Left ventricle myocardium inferior (tissue), 1 donor: ENCODE measurements around the gene NTMT1. TPM values are rescaled to one million over a fixed set of nuclear protein-coding genes. Genes with fewer than 3 reads are reported as not detected.

Source experiments
- DNase-seq: peaks from one replicate; pipeline ENCODE4 v3.0.0-alpha.2; 2020
- H3K27ac ChIP-seq: fragments of 200-600 bp; replicated peaks from 2 replicates; pipeline ENCODE4 v1.8.0; 2021
- H3K27me3 ChIP-seq: fragments of 200-600 bp; 2 replicates; pipeline ENCODE4 v1.8.0; 2021; ENCODE audit warnings: low read depth
- H3K36me3 ChIP-seq: fragments of 200-600 bp; 2 replicates; pipeline ENCODE4 v1.8.0; 2021
- H3K4me1 ChIP-seq: fragments of 200-600 bp; 2 replicates; pipeline ENCODE4 v1.8.0; 2021
- H3K4me3 ChIP-seq: fragments of 200-600 bp; 2 replicates; pipeline ENCODE4 v1.8.0; 2021; ENCODE audit warnings: mild to moderate bottlenecking, moderate library complexity
- H3K9me3 ChIP-seq: fragments of 200-600 bp; replicated peaks from 2 replicates; pipeline ENCODE4 v1.8.0; 2021
- intact Hi-C: fragments of 100-400 bp; cut with micrococcal nuclease; formaldehyde crosslinking; loops from one replicate; pipeline ENCODE4 v1.11.0; 2022
- total RNA-seq: library from RNA; stranded (reverse); fragmentation: NEBNext Ultra II Directional; extraction: Animal tissue kit (Norgen Biotek cat#: 25700); gene quantifications from one replicate; pipeline ENCODE4 v1.2.1, GENCODE V29; 2021
- TF ChIP-seq, protein P1 (sequence below): fragments of 200-600 bp; IDR thresholded peaks from 2 replicates; pipeline ENCODE4 v1.8.0; 2021; ENCODE audit warnings: antibody characterized with exemption, mild to moderate bottlenecking, borderline replicate concordance
- donor health status: DM: no; HTN: yes; CAD: no; lungs with severe emphysema.

Gene NTMT1
- total RNA-seq, 1 donor from 2014 or later = 63.4 TPM

DNA sequence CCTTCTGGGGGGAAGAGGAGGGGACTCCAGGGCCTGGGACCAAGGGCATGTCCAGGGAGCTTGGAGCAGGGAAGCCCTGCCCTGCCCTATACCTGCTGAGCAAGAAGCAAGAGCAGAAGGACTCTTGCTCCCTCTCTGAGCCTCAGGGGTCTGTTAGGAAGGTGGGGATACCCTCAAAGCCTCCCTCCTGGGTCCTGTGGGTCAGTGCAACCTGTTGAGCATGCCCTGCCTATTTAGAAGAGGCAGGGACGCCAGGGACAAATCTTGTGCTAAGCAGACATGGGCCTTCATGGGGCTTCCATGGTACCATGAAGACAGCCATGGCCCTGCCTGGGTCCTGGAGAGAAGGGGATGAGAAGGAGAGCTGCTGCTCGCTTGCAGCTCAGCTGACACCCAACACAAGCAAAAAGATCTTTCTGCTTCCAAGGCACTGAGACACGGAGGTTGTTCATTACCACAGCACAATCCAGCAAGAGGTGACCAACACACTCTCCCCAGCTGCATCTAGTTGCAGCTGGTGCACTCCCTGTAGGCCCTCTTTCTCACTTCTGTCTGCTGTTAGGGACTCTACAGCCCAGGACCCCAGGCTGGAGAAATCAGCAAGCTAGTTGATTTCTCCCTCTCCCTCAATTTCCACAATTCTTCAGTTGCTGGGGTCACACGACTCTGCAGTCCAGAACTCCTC is 44.3 kb upstream of the NTMT1 start:
- TF ChIP-seq, protein P1, sequence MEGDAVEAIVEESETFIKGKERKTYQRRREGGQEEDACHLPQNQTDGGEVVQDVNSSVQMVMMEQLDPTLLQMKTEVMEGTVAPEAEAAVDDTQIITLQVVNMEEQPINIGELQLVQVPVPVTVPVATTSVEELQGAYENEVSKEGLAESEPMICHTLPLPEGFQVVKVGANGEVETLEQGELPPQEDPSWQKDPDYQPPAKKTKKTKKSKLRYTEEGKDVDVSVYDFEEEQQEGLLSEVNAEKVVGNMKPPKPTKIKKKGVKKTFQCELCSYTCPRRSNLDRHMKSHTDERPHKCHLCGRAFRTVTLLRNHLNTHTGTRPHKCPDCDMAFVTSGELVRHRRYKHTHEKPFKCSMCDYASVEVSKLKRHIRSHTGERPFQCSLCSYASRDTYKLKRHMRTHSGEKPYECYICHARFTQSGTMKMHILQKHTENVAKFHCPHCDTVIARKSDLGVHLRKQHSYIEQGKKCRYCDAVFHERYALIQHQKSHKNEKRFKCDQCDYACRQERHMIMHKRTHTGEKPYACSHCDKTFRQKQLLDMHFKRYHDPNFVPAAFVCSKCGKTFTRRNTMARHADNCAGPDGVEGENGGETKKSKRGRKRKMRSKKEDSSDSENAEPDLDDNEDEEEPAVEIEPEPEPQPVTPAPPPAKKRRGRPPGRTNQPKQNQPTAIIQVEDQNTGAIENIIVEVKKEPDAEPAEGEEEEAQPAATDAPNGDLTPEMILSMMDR = no peak

GRCh38 chr9:129582855-129583254 is 43.1 kb upstream of the NTMT1 start:
- Histone ChIP-seq H3K4me1 (peaks cover 3% of the 10 kb centered on the region), H3K9me3 (no peaks in the 10 kb centered on the region), H3K27me3 (no peaks in the 10 kb centered on the region), H3K4me3 (no peak overlapping the region), H3K36me3 (no peaks in the 10 kb centered on the region), H3K27ac (no peak overlapping the region)
- intact Hi-C loops = no loop called here
- TF ChIP-seq, protein P1 = no peak
- no peak for DNase-seq

More for the DNA sequence above, 44.3 kb upstream of the NTMT1 start:
- intact Hi-C loops = no loop called here
- H3K4me1 ChIP-seq = peaks cover 5% of the 10 kb centered on the region
- H3K27me3 ChIP-seq = no peaks in the 10 kb centered on the region
- no peaks in the 10 kb centered on the region for H3K9me3 ChIP-seq
- H3K4me3 ChIP-seq = no peak overlapping the region
- H3K36me3 ChIP-seq = no peaks in the 10 kb centered on the region
- H3K27ac ChIP-seq = no peak overlapping the region
- no peak for DNase-seq

DNA sequence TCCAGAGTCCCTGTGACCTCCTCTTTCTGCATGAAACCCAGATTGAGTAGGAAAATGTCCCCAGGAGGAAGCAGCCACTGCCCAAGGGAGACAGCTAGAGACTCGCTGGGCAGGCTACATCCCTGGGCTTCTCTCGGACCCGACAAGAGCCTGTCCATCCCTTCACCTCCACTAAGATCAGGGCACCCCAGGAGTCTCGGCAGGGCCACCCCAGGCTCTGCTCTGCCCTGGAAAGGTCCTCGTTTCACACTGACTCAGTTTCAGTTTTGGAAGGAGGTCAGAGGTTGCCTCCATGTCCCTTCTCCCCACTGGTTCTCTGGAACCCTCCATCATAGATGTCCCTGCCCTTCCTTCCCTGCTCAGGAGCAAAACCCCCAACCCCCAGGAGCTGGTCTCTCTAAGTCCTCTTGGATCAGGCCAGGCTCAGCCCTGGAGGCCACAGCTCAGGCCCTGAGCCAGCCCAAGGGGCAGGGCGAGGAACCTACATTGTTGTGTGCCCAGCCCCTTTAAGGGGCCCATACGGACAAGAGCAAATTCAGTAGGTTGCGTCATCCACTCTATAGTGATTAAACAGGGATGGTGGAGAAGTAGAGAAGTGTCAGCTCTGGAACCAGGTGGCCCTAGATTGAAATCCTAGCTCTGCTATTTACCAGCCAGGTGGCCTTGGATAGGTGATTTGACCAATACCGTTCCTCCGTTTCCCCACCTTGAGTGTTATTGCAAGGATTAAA is 42.5 kb upstream of the NTMT1 start:
- DNase-seq = no peak
- Histone ChIP-seq H3K4me3 (no peak overlapping the region), H3K36me3 (no peaks in the 10 kb centered on the region), H3K27me3 (no peaks in the 10 kb centered on the region), H3K9me3 (no peaks in the 10 kb centered on the region), H3K4me1 (peaks cover 3% of the 10 kb centered on the region), H3K27ac (no peak overlapping the region)
- intact Hi-C loops = no loop called here
- TF ChIP-seq, protein P1 = no peak

DNA sequence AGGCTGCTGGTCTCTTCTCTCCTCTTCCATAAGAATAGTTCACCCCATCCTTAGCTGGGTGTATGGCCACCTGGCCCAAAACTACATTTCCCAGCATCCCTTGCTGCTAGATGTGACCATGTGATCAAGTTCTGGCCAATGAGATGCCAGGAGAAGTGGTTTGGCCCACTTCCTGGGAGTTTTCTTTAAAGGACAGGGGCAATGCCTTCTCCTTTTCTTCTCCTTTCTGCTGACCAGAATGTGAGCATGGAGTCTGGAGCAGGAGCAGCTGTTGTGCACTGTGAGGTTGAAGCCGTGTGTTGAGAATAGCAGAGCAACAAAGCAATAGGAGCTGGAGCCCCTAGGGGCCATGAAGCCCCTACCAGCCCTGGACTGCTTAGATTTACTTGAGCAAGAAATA is 41.8 kb upstream of the NTMT1 start:
- DNase-seq = peak; percentile 50
- intact Hi-C loops = no loop called here
- H3K27ac ChIP-seq = peak overlapping the region; percentile 47
- TF ChIP-seq, protein P1 = no peak
- H3K9me3 ChIP-seq = no peaks in the 10 kb centered on the region
- H3K36me3 ChIP-seq = no peaks in the 10 kb centered on the region
- H3K4me1 ChIP-seq = peaks cover 3% of the 10 kb centered on the region
- H3K4me3 ChIP-seq = no peak overlapping the region
- no peaks in the 10 kb centered on the region for H3K27me3 ChIP-seq

- Histone ChIP-seq H3K9me3 (no peaks in the 10 kb centered on the region), H3K4me1 (peaks cover 3% of the 10 kb centered on the region), H3K27me3 (no peaks in the 10 kb centered on the region), H3K36me3 (no peaks in the 10 kb centered on the region), H3K4me3 (no peak overlapping the region), H3K27ac (no peak overlapping the region)
- no peak for DNase-seq
- TF ChIP-seq, protein P1 = no peak
- intact Hi-C loops = no loop called here
Observed at GRCh38 chr9:129585352-129585751, 40.6 kb upstream of the NTMT1 start.
